Endothelial cell of umbilical vein (primary cell): ENCODE data around the gene COMP.

ENCODE experiments used
- EZH2 ChIP-seq: IDR thresholded peaks from 2 replicates; pipeline ENCODE4 v1.6.1; 2012; ENCODE audit warnings: borderline replicate concordance, low read depth, mild to moderate bottlenecking, moderate library complexity, low read length, inconsistent platforms; ENCODE audit not compliant: severe bottlenecking
- MYC ChIP-seq: IDR thresholded peaks from one replicate; pipeline ENCODE4 v1.6.1; 2011; ENCODE audit warnings: mild to moderate bottlenecking, low read depth, low read length
- POLR2A ChIP-seq: IDR thresholded peaks from 2 replicates; pipeline ENCODE4 v1.6.1; 2012; ENCODE audit warnings: low read depth, mild to moderate bottlenecking, control low read depth, low read length
- POLR2AphosphoS5 ChIP-seq: IDR thresholded peaks from 2 replicates; pipeline ENCODE4 v1.6.1; 2012; ENCODE audit warnings: low read depth, mild to moderate bottlenecking, control low read depth, low read length, moderate library complexity; ENCODE audit not compliant: insufficient read depth
- TF ChIP-seq, protein P1 (sequence below), 2 donors: IDR thresholded peaks; 1 replicate in 1 of 2; 2 replicates in 1 of 2; pipeline ENCODE4 v1.5.1; 2011; ENCODE audit warnings: low read length in 2 of 2, mild to moderate bottlenecking in 2 of 2, moderate library complexity in 2 of 2, control low read depth in 1 of 2, inconsistent platforms in 1 of 2, low read depth in 1 of 2; ENCODE audit not compliant: insufficient read depth in 1 of 2; ENCODE audit errors: extremely low read depth in 1 of 2

GRCh38 chr19:18736415-18737336 lies 54.4 kb downstream of the COMP start:
- TF ChIP-seq EZH2 (no peak), POLR2A (no peak), POLR2AphosphoS5 (no peak), MYC (no peak)
- TF ChIP-seq, protein P1, sequence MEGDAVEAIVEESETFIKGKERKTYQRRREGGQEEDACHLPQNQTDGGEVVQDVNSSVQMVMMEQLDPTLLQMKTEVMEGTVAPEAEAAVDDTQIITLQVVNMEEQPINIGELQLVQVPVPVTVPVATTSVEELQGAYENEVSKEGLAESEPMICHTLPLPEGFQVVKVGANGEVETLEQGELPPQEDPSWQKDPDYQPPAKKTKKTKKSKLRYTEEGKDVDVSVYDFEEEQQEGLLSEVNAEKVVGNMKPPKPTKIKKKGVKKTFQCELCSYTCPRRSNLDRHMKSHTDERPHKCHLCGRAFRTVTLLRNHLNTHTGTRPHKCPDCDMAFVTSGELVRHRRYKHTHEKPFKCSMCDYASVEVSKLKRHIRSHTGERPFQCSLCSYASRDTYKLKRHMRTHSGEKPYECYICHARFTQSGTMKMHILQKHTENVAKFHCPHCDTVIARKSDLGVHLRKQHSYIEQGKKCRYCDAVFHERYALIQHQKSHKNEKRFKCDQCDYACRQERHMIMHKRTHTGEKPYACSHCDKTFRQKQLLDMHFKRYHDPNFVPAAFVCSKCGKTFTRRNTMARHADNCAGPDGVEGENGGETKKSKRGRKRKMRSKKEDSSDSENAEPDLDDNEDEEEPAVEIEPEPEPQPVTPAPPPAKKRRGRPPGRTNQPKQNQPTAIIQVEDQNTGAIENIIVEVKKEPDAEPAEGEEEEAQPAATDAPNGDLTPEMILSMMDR (IDR thresholded peaks at IDR 0.05; ENCODE audit: extremely low read depth in 1 of 2, insufficient read depth in 1 of 2, low read depth in 1 of 2, low read length in 2 of 2), result no peak
